AG09309 (cell line): ENCODE results near the gene CCDC3.

Experiments
- DNase-seq: peaks from one replicate; pipeline ENCODE4 v3.0.0-alpha.2; 2010; ENCODE audit warnings: low read depth
- H3K4me3 ChIP-seq: 2 replicates; pipeline ENCODE4 v1.5.1; 2011; ENCODE audit warnings: mild to moderate bottlenecking, low read depth, low read length, moderate library complexity; ENCODE audit not compliant: control insufficient read depth
- TF ChIP-seq, protein P1 (sequence below): IDR thresholded peaks from 2 replicates; pipeline ENCODE4 v1.5.1; 2011; ENCODE audit warnings: mild to moderate bottlenecking, low read depth, low read length, inconsistent platforms; ENCODE audit not compliant: insufficient read depth, control insufficient read depth; ENCODE audit errors: missing control alignments

The CCDC3 gene

DNA sequence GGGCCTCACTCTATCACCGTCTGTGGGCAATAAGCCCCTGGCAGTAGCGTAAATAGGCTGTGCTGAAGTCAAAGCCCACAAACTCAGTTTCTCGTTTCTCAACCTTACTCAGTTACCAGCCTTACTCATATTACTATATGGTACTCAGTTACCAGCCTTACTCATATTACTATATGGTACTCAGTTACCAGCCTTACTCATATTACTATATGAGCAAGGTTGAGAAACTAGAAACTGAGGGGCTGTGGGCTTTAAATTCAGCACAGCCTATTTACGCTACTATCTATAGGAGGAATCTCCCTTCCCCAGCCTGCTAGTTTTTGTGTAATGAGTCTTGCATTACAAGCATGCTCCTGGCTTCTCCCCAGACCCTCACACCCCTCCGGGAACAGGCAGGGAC lies 35.4 kb downstream of the CCDC3 start:
- DNase-seq: no peak
- no peak overlapping the region for H3K4me3 ChIP-seq
- TF ChIP-seq, protein P1, sequence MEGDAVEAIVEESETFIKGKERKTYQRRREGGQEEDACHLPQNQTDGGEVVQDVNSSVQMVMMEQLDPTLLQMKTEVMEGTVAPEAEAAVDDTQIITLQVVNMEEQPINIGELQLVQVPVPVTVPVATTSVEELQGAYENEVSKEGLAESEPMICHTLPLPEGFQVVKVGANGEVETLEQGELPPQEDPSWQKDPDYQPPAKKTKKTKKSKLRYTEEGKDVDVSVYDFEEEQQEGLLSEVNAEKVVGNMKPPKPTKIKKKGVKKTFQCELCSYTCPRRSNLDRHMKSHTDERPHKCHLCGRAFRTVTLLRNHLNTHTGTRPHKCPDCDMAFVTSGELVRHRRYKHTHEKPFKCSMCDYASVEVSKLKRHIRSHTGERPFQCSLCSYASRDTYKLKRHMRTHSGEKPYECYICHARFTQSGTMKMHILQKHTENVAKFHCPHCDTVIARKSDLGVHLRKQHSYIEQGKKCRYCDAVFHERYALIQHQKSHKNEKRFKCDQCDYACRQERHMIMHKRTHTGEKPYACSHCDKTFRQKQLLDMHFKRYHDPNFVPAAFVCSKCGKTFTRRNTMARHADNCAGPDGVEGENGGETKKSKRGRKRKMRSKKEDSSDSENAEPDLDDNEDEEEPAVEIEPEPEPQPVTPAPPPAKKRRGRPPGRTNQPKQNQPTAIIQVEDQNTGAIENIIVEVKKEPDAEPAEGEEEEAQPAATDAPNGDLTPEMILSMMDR: no peak

DNA sequence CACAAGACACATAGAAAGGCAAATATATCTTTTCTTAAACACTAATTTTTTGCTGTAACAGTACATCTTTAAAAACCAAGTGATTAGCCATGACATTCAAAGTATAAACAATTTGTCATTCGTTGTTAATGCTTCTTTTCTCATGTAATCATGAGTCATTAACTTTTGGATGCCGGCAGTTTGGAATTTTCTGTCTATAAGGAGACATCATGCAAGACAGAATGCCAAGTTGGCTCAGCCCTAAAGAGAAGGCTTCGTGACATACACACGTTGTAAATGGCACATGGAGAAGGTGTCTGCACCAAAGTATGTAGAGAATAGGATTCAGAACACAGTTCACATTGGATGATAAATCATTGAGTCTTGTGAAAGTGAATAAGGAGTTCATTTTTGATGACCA lies 35.9 kb downstream of the CCDC3 start:
- TF ChIP-seq, protein P1: no peak
- DNase-seq: no peak
- no peak overlapping the region for H3K4me3 ChIP-seq

DNA sequence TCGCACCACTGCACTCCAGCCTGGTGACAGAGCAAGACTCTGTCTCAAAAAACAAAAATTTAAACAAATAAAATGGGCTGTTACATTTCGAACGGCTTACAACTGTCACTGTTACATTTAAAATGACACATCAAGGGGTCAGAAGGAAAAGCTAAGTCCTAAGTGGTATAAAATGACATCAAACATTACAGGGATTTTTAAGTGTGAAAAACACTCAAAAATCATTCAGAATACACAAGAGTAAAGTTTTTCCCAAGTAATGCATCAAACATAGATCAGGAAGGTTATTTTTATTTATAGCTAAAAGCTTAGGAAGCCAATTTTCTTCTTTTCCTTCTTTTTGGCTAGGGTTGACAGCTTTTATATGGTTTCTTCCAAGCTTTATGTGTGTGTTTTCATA lies 39.0 kb downstream of the CCDC3 start:
- H3K4me3 ChIP-seq: no peak overlapping the region
- DNase-seq: no peak
- TF ChIP-seq, protein P1: no peak

DNA sequence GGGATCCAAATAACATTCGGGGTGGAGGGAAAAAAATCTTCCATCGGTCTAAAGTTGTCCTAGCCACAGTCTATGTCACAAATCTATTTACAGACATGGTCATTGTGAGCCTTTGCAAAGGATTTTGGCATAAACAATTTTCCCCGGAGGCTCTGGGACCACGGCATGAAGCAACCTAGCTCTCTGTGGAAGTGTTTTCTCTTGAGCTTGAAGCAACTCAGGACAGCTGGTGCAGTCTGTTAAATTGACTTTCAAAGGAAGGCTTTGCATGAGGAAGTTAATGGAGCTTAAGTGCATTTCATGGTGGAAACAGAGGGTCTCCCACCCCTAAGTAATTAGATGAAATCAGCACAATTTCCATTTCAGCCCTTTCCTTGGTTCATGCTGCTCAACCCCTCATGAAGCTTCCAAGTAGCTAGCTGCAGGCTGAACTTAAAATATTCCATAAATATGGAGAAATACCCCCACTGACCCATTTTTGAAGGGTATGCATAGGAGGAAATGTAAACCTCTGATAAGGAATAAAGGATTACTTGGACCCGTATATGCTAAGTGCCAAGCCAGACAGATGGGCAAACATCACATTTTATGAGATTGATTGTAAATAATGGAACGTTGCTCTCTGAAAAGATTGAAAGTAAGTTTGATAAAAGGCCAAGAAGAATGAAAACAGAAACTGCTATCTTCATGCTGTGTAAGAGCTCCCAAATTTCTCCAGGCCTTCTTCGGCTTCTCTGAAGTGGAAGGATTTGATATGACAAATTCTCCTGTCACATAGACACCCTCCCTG lies 39.9 kb downstream of the CCDC3 start:
- no peak for DNase-seq
- H3K4me3 ChIP-seq: no peak overlapping the region
- TF ChIP-seq, protein P1: no peak

DNA sequence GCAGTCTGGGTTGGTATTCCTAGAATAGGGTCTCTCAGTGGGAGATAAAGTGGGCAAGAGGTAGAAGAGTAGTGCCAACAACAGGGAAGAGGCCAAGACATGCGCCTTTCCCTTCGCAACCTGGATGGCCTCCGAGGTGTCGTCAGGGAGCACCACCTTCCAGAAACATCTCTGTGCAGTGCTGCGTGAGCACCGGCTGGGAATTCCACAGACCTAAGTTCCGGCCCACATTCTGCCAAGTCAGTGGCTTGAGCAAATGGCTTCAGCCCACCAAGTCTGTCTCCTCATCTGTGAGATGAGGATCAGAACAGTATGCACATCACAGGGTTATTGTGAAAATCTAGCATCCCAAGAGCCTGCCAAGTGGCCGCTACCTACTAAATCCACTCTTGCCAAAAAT lies 40.6 kb downstream of the CCDC3 start:
- DNase-seq: no peak
- TF ChIP-seq, protein P1: no peak
- no peak overlapping the region for H3K4me3 ChIP-seq

DNA sequence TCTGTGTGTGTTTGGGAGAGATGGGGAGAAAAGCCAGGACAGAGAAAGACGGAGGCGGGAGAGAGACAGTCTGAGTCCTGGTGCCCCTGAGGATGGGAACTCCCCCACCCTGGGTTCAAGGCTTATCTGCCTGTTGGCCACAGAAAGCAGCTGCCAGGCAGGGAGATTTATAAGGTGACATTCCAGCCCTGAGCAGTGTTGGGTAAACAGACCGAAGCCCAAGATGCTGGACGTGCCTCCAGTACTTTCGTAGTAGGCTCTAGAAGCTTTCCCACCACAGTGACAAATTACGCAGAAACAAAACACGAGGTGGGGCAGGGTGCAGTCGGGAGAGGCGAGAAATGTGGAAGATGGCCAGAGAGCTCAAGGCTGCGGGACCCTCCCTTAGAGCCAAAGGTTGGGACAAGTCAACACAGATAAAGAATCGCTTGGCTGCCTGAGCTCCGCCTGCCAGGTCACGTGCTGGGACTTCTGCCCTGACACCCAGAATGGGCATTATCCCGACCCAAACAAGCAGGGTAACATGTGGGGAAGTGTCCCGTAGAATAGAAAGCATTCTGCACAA lies 41.1 kb downstream of the CCDC3 start:
- DNase-seq: no peak
- no peak overlapping the region for H3K4me3 ChIP-seq
- TF ChIP-seq, protein P1: no peak
